Measurements from ENCODE around the gene TMF1.

- peak; percentile 95 for TF ChIP-seq TAF1 (IDR thresholded peaks at IDR 0.05; ENCODE audit: low read depth, low read length)
- TF ChIP-seq POLR2A (IDR thresholded peaks at IDR 0.05; ENCODE audit: low read depth, low read length): peak; percentile 80
- no peak for TF ChIP-seq SPI1 (IDR thresholded peaks at IDR 0.05; ENCODE audit: low read depth, low read length)
- no peak for TF ChIP-seq POU2F2 (IDR thresholded peaks at IDR 0.05; ENCODE audit: low read depth, low read length)
- TF ChIP-seq POLR2AphosphoS5 (IDR thresholded peaks at IDR 0.05; ENCODE audit: low read depth, low read length): 0 out of 2 replicates have a peak, but pooled peaks have one; percentile 17
- TF ChIP-seq PAX5 (IDR thresholded peaks at IDR 0.05; ENCODE audit: insufficient read depth, low read length, severe bottlenecking): no peak
Measured at GRCh38 chr3:69080233-69080920, 28.2 kb upstream of the TMF1 start, which contains the start of gene UBA3.
